Tibial artery (tissue), 4 donors: Measurements from ENCODE around the gene TPM1.

Source experiments
- DNase-seq, 2 donors: peaks; one replicate each; pipeline ENCODE4 v3.0.0-alpha.2; 2019
- H3K27ac ChIP-seq, 2 donors: fragments of 200-600 bp; sonication (generic) in 1 of 2; 1 replicate in 1 of 2; 2 replicates in 1 of 2; pipeline ENCODE4 v1.5.1; 2018 to 2019; ENCODE audit warnings: mild to moderate bottlenecking in 1 of 2
- H3K27me3 ChIP-seq, 2 donors: fragments of 200-600 bp; sonication (generic) in 1 of 2; one replicate each; pipeline versions ENCODE4 v1.5.1 to v1.6.0; 2016 to 2019
- H3K36me3 ChIP-seq, 3 donors: fragments of 200-600 bp; sonication (generic) in 2 of 3; one replicate each; pipeline ENCODE4 v1.5.1; 2016 to 2019; ENCODE audit warnings: mild to moderate bottlenecking in 2 of 3
- H3K4me1 ChIP-seq, 4 donors: fragments of 200-600 bp; sonication (generic) in 2 of 4; 1 replicate in 3 of 4; 2 replicates in 1 of 4; pipeline ENCODE4 v1.5.1; 2016 to 2019
- H3K4me3 ChIP-seq, 2 donors: fragments of 200-600 bp; sonication (generic) in 1 of 2; 1 replicate in 1 of 2; 2 replicates in 1 of 2; pipeline ENCODE4 v1.5.1; 2018 to 2019; ENCODE audit warnings: mild to moderate bottlenecking in 2 of 2
- H3K9me3 ChIP-seq, 3 donors: fragments of 200-600 bp; sonication (generic) in 1 of 3; one replicate each; pipeline ENCODE4 v1.5.1; 2016 to 2019
- CTCF ChIP-seq, 2 experiments: fragments of 200-600 bp in 1 of 2; fragments of 450-650 bp in 1 of 2; IDR thresholded peaks; one replicate each; pipeline ENCODE4 v1.5.1; 2017 to 2019; ENCODE audit warnings: antibody characterized with exemption in 2 of 2, mild to moderate bottlenecking in 1 of 2, moderate library complexity in 1 of 2
- intact Hi-C: fragments of 100-400 bp; cut with DNase I; formaldehyde crosslinking; loops from one replicate; pipeline ENCODE4 v1.15.0; 2023; ENCODE audit warnings: low total_unique reads

The TPM1 gene

GRCh38 chr15:63063164-63063756, 20.7 kb downstream of the TPM1 start:
- H3K4me1 ChIP-seq, result peaks cover 0 to 78% (median 13%) of the 10 kb centered on the region in 4 donors
- no peak overlapping the region for H3K4me3 ChIP-seq
- TF ChIP-seq CTCF (IDR thresholded peaks at IDR 0.05), result no peak
- H3K27me3 ChIP-seq, result no peaks in the 10 kb centered on the region
- H3K27ac ChIP-seq, result no peak overlapping the region
- H3K36me3 ChIP-seq, result peaks cover 98 to 100% (median 99%) of the 10 kb centered on the region in 3 donors
- intact Hi-C loops, result no loop called here
- no peak for DNase-seq
- no peaks in the 10 kb centered on the region for H3K9me3 ChIP-seq

- no peak for TF ChIP-seq CTCF (IDR thresholded peaks at IDR 0.05)
- intact Hi-C loops, result no loop called here
- H3K27me3 ChIP-seq, result no peaks in the 10 kb centered on the region
- peaks cover 0 to 72% (median 13%) of the 10 kb centered on the region in 4 donors for H3K4me1 ChIP-seq
- H3K36me3 ChIP-seq, result peaks cover 98 to 100% (median 98%) of the 10 kb centered on the region in 3 donors
- DNase-seq, result no peak
- no peak overlapping the region for H3K4me3 ChIP-seq
- H3K9me3 ChIP-seq, result no peaks in the 10 kb centered on the region
- peak overlapping the region; percentile 8 to 10 for H3K27ac ChIP-seq
Measured at GRCh38 chr15:63063877-63064409, 21.4 kb downstream of the TPM1 start.

- no peak overlapping the region for H3K4me3 ChIP-seq
- no peak for TF ChIP-seq CTCF (IDR thresholded peaks at IDR 0.05)
- intact Hi-C loops, result no loop called here
- peak overlapping the region; percentile 23 to 37 for H3K27ac ChIP-seq
- no peaks in the 10 kb centered on the region for H3K9me3 ChIP-seq
- H3K4me1 ChIP-seq, result peaks cover 0 to 65% (median 14%) of the 10 kb centered on the region in 4 donors
- no peak for DNase-seq
- H3K27me3 ChIP-seq, result no peaks in the 10 kb centered on the region
- H3K36me3 ChIP-seq, result peaks cover 98 to 100% (median 98%) of the 10 kb centered on the region in 3 donors
Measured at GRCh38 chr15:63065262-63066221, 23.0 kb downstream of the TPM1 start.

GRCh38 chr15:63066272-63066671, 23.7 kb downstream of the TPM1 start:
- H3K4me3 ChIP-seq, result no peak overlapping the region
- H3K36me3 ChIP-seq, result peaks cover 97 to 100% (median 98%) of the 10 kb centered on the region in 3 donors
- no peak for TF ChIP-seq CTCF (IDR thresholded peaks at IDR 0.05)
- no peaks in the 10 kb centered on the region for H3K27me3 ChIP-seq
- intact Hi-C loops, result no loop called here
- no peak for DNase-seq
- peaks cover 0 to 58% (median 11%) of the 10 kb centered on the region in 4 donors for H3K4me1 ChIP-seq
- H3K27ac ChIP-seq, result peak overlapping the region; percentile 23 to 37
- H3K9me3 ChIP-seq, result no peaks in the 10 kb centered on the region

- peak overlapping the region; percentile 5 to 27 for H3K27ac ChIP-seq
- H3K4me3 ChIP-seq, result no peak overlapping the region
- H3K36me3 ChIP-seq, result peaks cover 88 to 99% (median 93%) of the 10 kb centered on the region in 3 donors
- no peaks in the 10 kb centered on the region for H3K27me3 ChIP-seq
- intact Hi-C loops, result no loop called here
- peaks cover 0 to 54% (median 9%) of the 10 kb centered on the region in 4 donors for H3K4me1 ChIP-seq
- no peak for TF ChIP-seq CTCF (IDR thresholded peaks at IDR 0.05)
- no peak for DNase-seq
- H3K9me3 ChIP-seq, result no peaks in the 10 kb centered on the region
Measured at GRCh38 chr15:63067306-63067705, 24.8 kb downstream of the TPM1 start.
